RPMI8226 (cell line): ENCODE measurements around the gene DDI2.
"Not testable (repeated sequence)": the region's sequence is repeated elsewhere in the genome, so short reads cannot be mapped to it uniquely, and the experiment has no call there.

Experiments used
- DNase-seq: peaks from one replicate; pipeline ENCODE4 v3.0.0-alpha.2; 2015

DDI2 gene

GRCh38 chr1:15617173-15618076, at the start of gene DDI2:
Gene DDI2 (plus strand): TSS chr1:15617458. CDS start chr1:15617671, 213 bp downstream.
- peak; percentile 99 for DNase-seq

GRCh38 chr1:15568387-15569073, 48.7 kb upstream of the DDI2 start:
- DNase-seq: no peak

- DNase-seq: no peak
Observed at GRCh38 chr1:15570861-15571260, 46.4 kb upstream of the DDI2 start.

GRCh38 chr1:15571266-15571665, 46.0 kb upstream of the DDI2 start:
- DNase-seq: no peak

GRCh38 chr1:15573477-15573876, 43.8 kb upstream of the DDI2 start:
- no peak for DNase-seq

- DNase-seq: no peak
Observed at GRCh38 chr1:15574741-15575140, 42.5 kb upstream of the DDI2 start.

GRCh38 chr1:15575549-15576150, 41.6 kb upstream of the DDI2 start:
- DNase-seq: no peak

GRCh38 chr1:15577691-15578090, 39.6 kb upstream of the DDI2 start:
- DNase-seq: no peak

- peak; percentile 41 for DNase-seq
Observed at GRCh38 chr1:15578921-15579682, 38.2 kb upstream of the DDI2 start.

- peak; percentile 91 for DNase-seq
Observed at GRCh38 chr1:15579683-15580047, 37.6 kb upstream of the DDI2 start.

- DNase-seq: no peak
Observed at GRCh38 chr1:15583016-15583706, 34.1 kb upstream of the DDI2 start.

- peak; percentile 81 for DNase-seq
Observed at GRCh38 chr1:15584489-15585363, 32.5 kb upstream of the DDI2 start, which contains the start of gene AGMAT. Gene AGMAT (minus strand): TSS chr1:15585051. CDS start chr1:15584967, 84 bp downstream.

- no peak for DNase-seq
Observed at GRCh38 chr1:15592285-15592684, 25.0 kb upstream of the DDI2 start.

GRCh38 chr1:15595809-15596617, 21.2 kb upstream of the DDI2 start:
- no peak for DNase-seq

GRCh38 chr1:15598436-15598835, 18.8 kb upstream of the DDI2 start:
- DNase-seq: no peak

GRCh38 chr1:15603050-15603965, 13.9 kb upstream of the DDI2 start:
- peak; percentile 99 for DNase-seq

- DNase-seq: not testable (repeated sequence)
Observed at GRCh38 chr1:15603966-15604282, 13.3 kb upstream of the DDI2 start.

GRCh38 chr1:15604400-15604799, 12.9 kb upstream of the DDI2 start:
- not testable (repeated sequence) for DNase-seq
